ENCODE data around the gene BIRC6.
"Not testable (repeated sequence)": the region's sequence is repeated elsewhere in the genome, so short reads cannot be mapped to it uniquely, and the experiment has no call there.

BIRC6 gene

GRCh38 chr2:32622570-32623310 is 265.9 kb downstream of the BIRC6 start:
- no peak for DNase-seq

- no peak for DNase-seq
Observed at GRCh38 chr2:32623311-32623706, 266.5 kb downstream of the BIRC6 start.

- no peak for DNase-seq
Observed at GRCh38 chr2:32624812-32625211, 268.0 kb downstream of the BIRC6 start.

- no peak for DNase-seq
Observed at GRCh38 chr2:32626639-32627221, 269.9 kb downstream of the BIRC6 start.

GRCh38 chr2:32627441-32627813 is 270.6 kb downstream of the BIRC6 start:
- no peak for DNase-seq

GRCh38 chr2:32627814-32628579 is 271.2 kb downstream of the BIRC6 start, which contains the start of gene TTC27:
TTC27 (plus strand) TSS chr2:32628050; CDS start chr2:32628293, 243 bp downstream.
- peak; percentile 91 to 94 for DNase-seq

GRCh38 chr2:32632089-32632488 is 275.3 kb downstream of the BIRC6 start:
- DNase-seq = no peak

GRCh38 chr2:32633040-32633439 is 276.2 kb downstream of the BIRC6 start:
- no peak for DNase-seq

- not testable (repeated sequence) for DNase-seq
Observed at GRCh38 chr2:32638548-32638947, 281.7 kb downstream of the BIRC6 start.

GRCh38 chr2:32641180-32641579 is 284.4 kb downstream of the BIRC6 start:
- no peak for DNase-seq

GRCh38 chr2:32647180-32647651 is 290.4 kb downstream of the BIRC6 start:
- DNase-seq = no peak

GRCh38 chr2:32652555-32653209 is 295.9 kb downstream of the BIRC6 start:
- DNase-seq = no peak

- no peak for DNase-seq
Observed at GRCh38 chr2:32656069-32656468, 299.2 kb downstream of the BIRC6 start.

GRCh38 chr2:32663864-32664263 is 307.0 kb downstream of the BIRC6 start:
- DNase-seq = no peak

- DNase-seq = no peak
Observed at GRCh38 chr2:32666704-32667103, 309.9 kb downstream of the BIRC6 start.

GRCh38 chr2:32668254-32668653 is 311.4 kb downstream of the BIRC6 start:
- no peak for DNase-seq
